Osteoblast (primary cell): ENCODE results near the gene PPIL4. TPM values are rescaled to one million over a fixed set of nuclear protein-coding genes. Genes with fewer than 3 reads are reported as not detected.

Experiments used
- DNase-seq: peaks from one replicate; pipeline ENCODE4 v3.0.0; 2011; ENCODE audit warnings: low spot score, mixed read lengths; ENCODE audit not compliant: insufficient read length; ENCODE audit errors: missing footprints
- H2AFZ ChIP-seq: 2 replicates; pipeline ENCODE4 v1.6.0; 2011; ENCODE audit warnings: mild to moderate bottlenecking, low read length
- H3K27ac ChIP-seq: 2 replicates; pipeline ENCODE4 v1.5.1; 2011; ENCODE audit warnings: mild to moderate bottlenecking, low read depth, low read length, moderate library complexity
- H3K27me3 ChIP-seq: 2 replicates; pipeline ENCODE4 v1.6.0; 2012; ENCODE audit warnings: mild to moderate bottlenecking, control low read depth, inconsistent platforms, low read length, moderate library complexity; ENCODE audit not compliant: insufficient read depth
- H3K36me3 ChIP-seq: 2 replicates; pipeline ENCODE4 v1.5.1; 2011; ENCODE audit warnings: mild to moderate bottlenecking, low read length, control low read depth, moderate library complexity; ENCODE audit not compliant: insufficient read depth
- H3K4me1 ChIP-seq: 2 replicates; pipeline ENCODE4 v1.5.1; 2011; ENCODE audit warnings: mild to moderate bottlenecking, low read length, control low read depth, moderate library complexity; ENCODE audit not compliant: insufficient read depth
- H3K4me2 ChIP-seq: 2 replicates; pipeline ENCODE4 v1.6.0; 2011; ENCODE audit warnings: mild to moderate bottlenecking, low read length; ENCODE audit not compliant: insufficient read depth
- H3K4me3 ChIP-seq: fragments of 200-600 bp; sonication (generic); 3 replicates; pipeline ENCODE4 v1.5.1; 2012; ENCODE audit warnings: mild to moderate bottlenecking, low read length, inconsistent platforms; ENCODE audit not compliant: insufficient read depth
- H3K79me2 ChIP-seq: 2 replicates; pipeline ENCODE4 v1.6.0; 2012; ENCODE audit warnings: mild to moderate bottlenecking, low read length, control low read depth, inconsistent platforms; ENCODE audit not compliant: insufficient read depth
- H3K9me3 ChIP-seq: 2 replicates; pipeline ENCODE4 v1.5.1; 2011; ENCODE audit warnings: low read depth, low read length, control low read depth
- H4K20me1 ChIP-seq: 2 replicates; pipeline ENCODE4 v1.6.0; 2012; ENCODE audit warnings: mild to moderate bottlenecking, low read length, control low read depth; ENCODE audit not compliant: insufficient read depth
- CTCF ChIP-seq: IDR thresholded peaks from 2 replicates; pipeline ENCODE4 v1.5.1; 2011; ENCODE audit warnings: mild to moderate bottlenecking, low read depth, low read length, moderate library complexity; ENCODE audit errors: extremely low read depth
- total RNA-seq: library from RNA; depleted of rRNA; stranded (reverse); fragments of >200 nt; gene quantifications from 2 replicates; pipeline ENCODE4 v1.2.3, GENCODE V29; 2012

PPIL4 gene
- total RNA-seq, 1 donor: 33.3 TPM

- Histone ChIP-seq H3K4me2 (no peak overlapping the region), H4K20me1 (peaks cover 2% of the 10 kb centered on the region), H3K27ac (no peak overlapping the region), H3K36me3 (no peaks in the 10 kb centered on the region), H3K27me3 (peaks cover 4% of the 10 kb centered on the region), H3K79me2 (no peaks in the 10 kb centered on the region), H3K4me1 (no peaks in the 10 kb centered on the region), H3K9me3 (no peaks in the 10 kb centered on the region), H3K4me3 (no peak overlapping the region), H2AFZ (no peak overlapping the region)
- no peak for TF ChIP-seq CTCF
- DNase-seq: peak; percentile 29
These were observed 72.5 kb downstream of the PPIL4 start for GRCh38 chr6:149473080-149474052.

GRCh38 chr6:149472241-149472640, 73.6 kb downstream of the PPIL4 start:
- H3K9me3 ChIP-seq: no peaks in the 10 kb centered on the region
- no peak overlapping the region for H3K27ac ChIP-seq
- peaks cover 4% of the 10 kb centered on the region for H3K27me3 ChIP-seq
- DNase-seq: peak; percentile 19
- TF ChIP-seq CTCF: no peak
- H2AFZ ChIP-seq: no peak overlapping the region
- no peak overlapping the region for H3K4me3 ChIP-seq
- no peaks in the 10 kb centered on the region for H3K4me1 ChIP-seq
- H3K36me3 ChIP-seq: no peaks in the 10 kb centered on the region
- no peaks in the 10 kb centered on the region for H3K79me2 ChIP-seq
- H4K20me1 ChIP-seq: peaks cover 2% of the 10 kb centered on the region
- H3K4me2 ChIP-seq: no peak overlapping the region

- TF ChIP-seq CTCF: no peak
- H4K20me1 ChIP-seq: peaks cover 2% of the 10 kb centered on the region
These were observed 74.0 kb downstream of the PPIL4 start for GRCh38 chr6:149471801-149472200.

GRCh38 chr6:149470948-149471347, 74.9 kb downstream of the PPIL4 start:
- Histone ChIP-seq H3K27me3 (peaks cover 4% of the 10 kb centered on the region), H2AFZ (no peak overlapping the region), H3K4me2 (no peak overlapping the region), H3K79me2 (no peaks in the 10 kb centered on the region), H3K4me3 (no peak overlapping the region), H3K36me3 (no peaks in the 10 kb centered on the region), H3K27ac (no peak overlapping the region), H3K4me1 (no peaks in the 10 kb centered on the region), H3K9me3 (no peaks in the 10 kb centered on the region), H4K20me1 (peaks cover 2% of the 10 kb centered on the region)
- DNase-seq: peak; percentile 69
- TF ChIP-seq CTCF: no peak

More at GRCh38 chr6:149471801-149472200, 74.0 kb downstream of the PPIL4 start:
- Histone ChIP-seq H3K4me3 (no peak overlapping the region), H3K4me2 (no peak overlapping the region), H2AFZ (no peak overlapping the region), H3K27ac (no peak overlapping the region), H3K4me1 (no peaks in the 10 kb centered on the region), H3K79me2 (no peaks in the 10 kb centered on the region), H3K36me3 (no peaks in the 10 kb centered on the region), H3K9me3 (no peaks in the 10 kb centered on the region), H3K27me3 (peaks cover 4% of the 10 kb centered on the region)
- DNase-seq: no peak
